ENCODE measurements around the gene PSMB3.

GRCh38 chr17:38797828-38798227 is 45.3 kb downstream of the PSMB3 start:
- TF ChIP-seq CTCF (optimal IDR thresholded peaks at IDR 0.05 in 1 of 3, IDR thresholded peaks at IDR 0.05 in 1 of 3, conservative IDR thresholded peaks at IDR 0.05 in 1 of 3; ENCODE audit: extremely low read depth in 1 of 3, insufficient read depth in 2 of 3, low read length in 3 of 3) (no peak), EZH2 (IDR thresholded peaks at IDR 0.05; ENCODE audit: low read length) (no peak)

Data from keratinocyte (primary cell).